B cell (primary cell): Measurements from ENCODE around the gene CHST14. TPM values are rescaled to one million over a fixed set of nuclear protein-coding genes. Genes with fewer than 3 reads are reported as not detected.

ENCODE experiments used
- ATAC-seq: fragments of 200-7000 bp; cut with Tn5 transposase; one replicate; pipeline ENCODE4 v1.10.0; 2021; ENCODE audit warnings: low read depth, mild to moderate bottlenecking, moderate number of reproducible peaks, moderate library complexity
- CTCF ChIA-PET: fragments of 350-600 bp; sonication (Branson Sonifier 250); formaldehyde crosslinking; loops from one replicate; lab custom pipeline; 2021; ENCODE audit warnings: antibody characterized with exemption, inconsistent platforms; lab: Charles Lee
- POLR2A ChIA-PET: fragments of 350-600 bp; sonication (Branson Sonifier 250); formaldehyde crosslinking; loops from one replicate; lab custom pipeline; 2021; ENCODE audit warnings: antibody characterized with exemption; lab: Charles Lee
- DNase-seq: peaks from one replicate; pipeline ENCODE4 v3.0.0; 2013
- H2AFZ ChIP-seq: 2 replicates; pipeline ENCODE4 v1.6.1; 2012; ENCODE audit warnings: mild to moderate bottlenecking, low read depth, low read length; ENCODE audit not compliant: insufficient read depth, poor library complexity, severe bottlenecking
- H3K27ac ChIP-seq, 2 donors: 1 replicate in 1 of 2; 2 replicates in 1 of 2; pipeline ENCODE4 v1.5.1; 2012 to 2013; ENCODE audit warnings: low read length in 2 of 2, mild to moderate bottlenecking in 2 of 2, moderate library complexity in 1 of 2
- H3K27me3 ChIP-seq, 4 experiments: fragments of 200-600 bp in 1 of 4; sonication (generic) in 1 of 4; replicated peaks in 1 of 4; 1 replicate in 2 of 4; 2 replicates in 2 of 4; pipeline versions ENCODE4 v1.6.1 to v1.7.0; 2013 to 2016; ENCODE audit warnings: low read length in 3 of 4, mild to moderate bottlenecking in 2 of 4, mixed read lengths in 1 of 4, moderate library complexity in 1 of 4; ENCODE audit not compliant: insufficient read depth in 4 of 4, control insufficient read depth in 3 of 4; ENCODE audit errors: control extremely low read depth in 1 of 4
- H3K36me3 ChIP-seq, 2 experiments: replicated peaks in 1 of 2; 1 replicate in 1 of 2; 2 replicates in 1 of 2; pipeline versions ENCODE4 v1.6.1 to v1.7.1; 2013; ENCODE audit warnings: low read length in 1 of 2; ENCODE audit not compliant: insufficient read depth in 2 of 2, control insufficient read depth in 1 of 2; ENCODE audit errors: control extremely low read depth in 1 of 2, extremely low read depth in 1 of 2
- H3K4me1 ChIP-seq, 2 donors: fragments of 200-600 bp in 1 of 2; sonication (generic) in 1 of 2; 1 replicate in 1 of 2; 2 replicates in 1 of 2; pipeline versions ENCODE4 v1.5.1 to v1.6.1; 2013 to 2017; ENCODE audit warnings: low read length in 2 of 2; ENCODE audit not compliant: control insufficient read depth in 2 of 2, insufficient read depth in 2 of 2
- H3K4me2 ChIP-seq: replicated peaks from 2 replicates; pipeline ENCODE3; 2012; ENCODE audit warnings: mild to moderate bottlenecking, low read depth, low read length; ENCODE audit not compliant: poor library complexity, severe bottlenecking
- H3K4me3 ChIP-seq, 5 experiments: fragments of 200-600 bp in 1 of 5; sonication (generic) in 1 of 5; 1 replicate in 3 of 5; 2 replicates in 2 of 5; pipeline versions ENCODE4 v1.5.1 to v1.7.0; 2011 to 2016; ENCODE audit warnings: low read length in 4 of 5, mild to moderate bottlenecking in 4 of 5, low read depth in 2 of 5, control low read depth in 1 of 5, moderate library complexity in 1 of 5; ENCODE audit not compliant: insufficient read depth in 1 of 5; ENCODE audit errors: control extremely low read depth in 1 of 5, extremely low read depth in 1 of 5
- H3K79me2 ChIP-seq: fragments of 200-600 bp; sonication (generic); one replicate; pipeline ENCODE4 v1.6.0; 2016; ENCODE audit warnings: low read length; ENCODE audit not compliant: control insufficient read depth, insufficient read depth
- H3K9ac ChIP-seq: fragments of 200-600 bp; sonication (generic); 2 replicates; pipeline ENCODE4 v1.6.1; 2017; ENCODE audit warnings: mild to moderate bottlenecking, low read length, moderate library complexity
- H3K9me3 ChIP-seq, 3 donors: one replicate each; pipeline versions ENCODE4 v1.6.1 to v1.7.1; 2013; ENCODE audit warnings: low read length in 2 of 3; ENCODE audit not compliant: control insufficient read depth in 2 of 3, insufficient read depth in 1 of 3; ENCODE audit errors: control extremely low read depth in 1 of 3
- H4K20me1 ChIP-seq: 2 replicates; pipeline ENCODE4 v1.6.0; 2012; ENCODE audit warnings: mild to moderate bottlenecking, low read length; ENCODE audit not compliant: insufficient read depth, control insufficient read depth, poor library complexity, severe bottlenecking
- H3K27ac Mint-ChIP-seq: one replicate; pipeline ENCODE4 v1.8.0; 2021; ENCODE audit warnings: mixed read lengths
- H3K27me3 Mint-ChIP-seq: one replicate; pipeline ENCODE4 v1.8.0; 2021; ENCODE audit warnings: mixed read lengths
- H3K4me1 Mint-ChIP-seq: one replicate; pipeline ENCODE4 v1.8.0; 2021; ENCODE audit warnings: mixed read lengths
- H3K4me3 Mint-ChIP-seq: one replicate; pipeline ENCODE4 v1.8.0; 2021; ENCODE audit warnings: mixed read lengths
- H3K9me3 Mint-ChIP-seq: one replicate; pipeline ENCODE4 v1.8.0; 2022; ENCODE audit warnings: mixed read lengths; ENCODE audit not compliant: insufficient read depth
- CTCF ChIP-seq: fragments of 200-600 bp; IDR thresholded peaks from one replicate; pipeline ENCODE4 v1.8.0; 2022; ENCODE audit warnings: antibody characterized with exemption, mild to moderate bottlenecking
- EZH2 ChIP-seq: IDR thresholded peaks from 2 replicates; pipeline ENCODE4 v1.6.1; 2012; ENCODE audit warnings: borderline replicate concordance, low read depth, mild to moderate bottlenecking, moderate library complexity, low read length; ENCODE audit not compliant: insufficient read depth, poor library complexity, severe bottlenecking
- WGBS: methylation state at CpG from one replicate; pipeline ENCODE4 v1.1.5; 2013; ENCODE audit warnings: missing lambda C conversion rate; ENCODE audit not compliant: insufficient coverage; 5-methylcytosine and 5-hydroxymethylcytosine counted together
- intact Hi-C: fragments of 100-400 bp; cut with micrococcal nuclease; formaldehyde crosslinking; loops from one replicate; pipeline ENCODE4 v1.10.0; 2022
- polyA plus RNA-seq: library from polyadenylated mRNA; depleted of rRNA; stranded (reverse); fragments of >200 nt; gene quantifications from 2 replicates; pipeline ENCODE4 v1.2.3, GENCODE V29; 2012
- total RNA-seq, 2 donors: library from RNA; stranded (reverse); fragments of 120-200 nt in 1 of 2; gene quantifications; 1 replicate in 1 of 2; 2 replicates in 1 of 2; pipeline versions ENCODE4 v1.2.3 to v1.2.4, GENCODE V29; 2013 to 2022

Gene CHST14
- total and polyA plus RNA-seq, 2 donors (not counting 1 experiment from before 2014, with no cell fraction given) = 5.7 to 16.7 TPM

GRCh38 chr15:40439461-40439959 is 31.3 kb upstream of the CHST14 start:
- Histone ChIP-seq H3K27ac (no peak overlapping the region), H3K9me3 (peaks cover 0 to 7% (median 0%) of the 10 kb centered on the region in 3 donors), H3K4me2 (peak overlapping the region; percentile 99), H3K79me2 (peaks cover 30% of the 10 kb centered on the region), H2AFZ (peak overlapping the region; percentile 89), H3K4me3 (peak overlapping the region in 4 of 5 experiments; percentile 52 to 80 (median 65)), H4K20me1 (peaks cover 29% of the 10 kb centered on the region), H3K36me3 (no peaks in the 10 kb centered on the region), H3K9ac (peak overlapping the region; percentile 76), H3K4me1 (peaks cover 42 to 49% of the 10 kb centered on the region in 2 donors), H3K27me3 (peaks cover 0 to 46% (median 18%) of the 10 kb centered on the region in 4 experiments)
- Mint-ChIP-seq H3K4me3 (peak overlapping the region; percentile 91), H3K27me3 (peaks cover 31% of the 10 kb centered on the region), H3K27ac (no peak overlapping the region), H3K9me3 (no peaks in the 10 kb centered on the region), H3K4me1 (peaks cover 59% of the 10 kb centered on the region)
- intact Hi-C loops = no loop called here
- CTCF ChIA-PET = interaction anchor here (0.8 to 1.4 kb wide), 6 partner anchors 11 to 160 kb away, joined by 3 to 7 read pairs (median 4); no protein-coding TSS in a partner anchor
- TF ChIP-seq CTCF (no peak), EZH2 (no peak)
- DNase-seq (no peak), ATAC-seq (no peak)
- WGBS = 10% methylated on average over 11 of the region's 15 CpGs
- POLR2A ChIA-PET = interaction anchor here (0.6 to 1.9 kb wide), 3 partner anchors 34 to 372 kb away, joined by 4 to 9 read pairs (median 7); partner anchors contain the start of genes IVD and PLCB2
